Measurements from ENCODE around the gene SKA3. TPM values are rescaled to one million over a fixed set of nuclear protein-coding genes. Genes with fewer than 3 reads are reported as not detected.

Gene SKA3
- total RNA-seq, 2 experiments from 2014 or later: 32.8 to 33.8 TPM

DNA sequence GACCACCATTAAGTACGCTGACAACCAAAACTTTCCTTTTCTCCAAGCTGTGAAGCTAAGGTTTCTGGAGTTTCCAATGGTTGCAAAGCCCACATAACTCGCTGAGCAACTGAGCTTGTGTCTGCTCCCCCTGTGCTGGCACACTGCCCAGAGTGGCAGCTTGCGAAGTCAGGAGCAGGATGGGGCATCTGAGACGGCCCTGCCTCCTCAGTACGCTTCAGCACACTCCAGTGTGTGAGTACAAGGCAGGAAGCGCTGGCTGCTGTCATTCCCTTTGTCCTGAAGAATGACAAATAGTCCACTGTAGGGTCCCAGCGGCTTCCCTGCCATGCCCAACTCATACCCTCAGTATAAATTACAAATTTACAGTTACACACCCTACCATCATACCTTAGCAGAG lies 51.5 kb downstream of the SKA3 start:
- intact Hi-C loops (cut with micrococcal nuclease): no loop called here
- H3K36me3 Mint-ChIP-seq (ENCODE audit: low read depth): no peaks in the 10 kb centered on the region
- H3K27ac Mint-ChIP-seq: no peak overlapping the region
- no peaks in the 10 kb centered on the region for H3K4me1 Mint-ChIP-seq (ENCODE audit: low read depth)
- no peaks in the 10 kb centered on the region for H3K27me3 Mint-ChIP-seq (ENCODE audit: low read depth)
- no peak for DNase-seq
- no peak overlapping the region for H3K4me3 Mint-ChIP-seq
- CTCF ChIA-PET: no interaction called here
- no peaks in the 10 kb centered on the region for H3K9me3 Mint-ChIP-seq

GRCh38 chr13:21123956-21124355 lies 52.4 kb downstream of the SKA3 start:
- intact Hi-C loops (cut with micrococcal nuclease): no loop called here

DNA sequence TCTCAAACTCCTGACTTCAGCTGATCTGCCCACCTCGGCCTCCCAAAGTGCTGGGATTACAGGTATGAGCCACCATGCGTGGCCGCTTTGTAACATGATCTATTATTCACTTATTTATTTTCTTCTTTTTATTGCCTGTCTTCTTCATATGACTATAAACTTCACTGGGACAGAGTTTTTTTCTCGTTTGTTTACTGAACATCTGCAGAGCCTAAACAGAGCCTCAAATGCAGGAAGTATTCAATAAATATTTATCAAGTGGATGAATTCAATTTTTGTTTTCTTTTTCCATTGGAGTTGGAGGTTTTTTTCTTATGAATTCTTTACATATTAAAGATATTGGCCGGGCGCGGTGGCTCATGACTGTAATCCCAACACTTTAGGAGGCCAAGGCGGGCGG lies 54.7 kb downstream of the SKA3 start:
- no peaks in the 10 kb centered on the region for H3K36me3 Mint-ChIP-seq (ENCODE audit: low read depth)
- no peaks in the 10 kb centered on the region for H3K27me3 Mint-ChIP-seq (ENCODE audit: low read depth)
- no peak overlapping the region for H3K27ac Mint-ChIP-seq
- intact Hi-C loops (cut with micrococcal nuclease): no loop called here
- H3K4me3 Mint-ChIP-seq: no peak overlapping the region
- CTCF ChIA-PET: no interaction called here
- DNase-seq: no peak
- H3K4me1 Mint-ChIP-seq (ENCODE audit: low read depth): no peaks in the 10 kb centered on the region
- no peaks in the 10 kb centered on the region for H3K9me3 Mint-ChIP-seq

More at GRCh38 chr13:21123956-21124355, 52.4 kb downstream of the SKA3 start:
- Mint-ChIP-seq H3K27ac (no peak overlapping the region), H3K9me3 (no peaks in the 10 kb centered on the region), H3K27me3 (ENCODE audit: low read depth) (no peaks in the 10 kb centered on the region), H3K4me3 (no peak overlapping the region), H3K4me1 (ENCODE audit: low read depth) (no peaks in the 10 kb centered on the region), H3K36me3 (ENCODE audit: low read depth) (no peaks in the 10 kb centered on the region)
- DNase-seq: no peak
- CTCF ChIA-PET: no interaction called here

- Mint-ChIP-seq H3K4me1 (ENCODE audit: low read depth) (no peaks in the 10 kb centered on the region), H3K27me3 (ENCODE audit: low read depth) (no peaks in the 10 kb centered on the region), H3K9me3 (no peaks in the 10 kb centered on the region), H3K36me3 (ENCODE audit: low read depth) (no peaks in the 10 kb centered on the region), H3K4me3 (no peak overlapping the region), H3K27ac (no peak overlapping the region)
- intact Hi-C loops (cut with micrococcal nuclease): no loop called here
- no peak for DNase-seq
- CTCF ChIA-PET: no interaction called here
Measured at GRCh38 chr13:21120191-21120590, 56.2 kb downstream of the SKA3 start.

DNA sequence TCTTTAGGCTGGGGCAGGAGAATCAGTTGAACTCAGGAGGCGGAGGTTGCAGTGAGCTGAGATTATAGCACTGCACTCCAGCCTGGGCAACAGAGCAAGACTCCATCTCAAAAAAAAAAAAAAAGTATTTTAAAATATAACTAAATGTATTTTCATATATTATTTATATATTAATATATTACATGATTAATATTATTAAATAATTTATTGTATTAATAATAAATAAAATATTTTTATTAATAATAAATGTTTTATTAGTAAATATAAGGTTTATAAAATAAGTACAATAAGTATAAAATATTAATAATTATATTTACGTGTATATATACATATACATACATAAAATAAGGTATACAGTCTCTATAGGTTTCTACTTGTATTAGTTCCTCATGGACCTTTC lies 56.8 kb downstream of the SKA3 start:
- Mint-ChIP-seq H3K4me1 (ENCODE audit: low read depth) (no peaks in the 10 kb centered on the region), H3K4me3 (no peak overlapping the region), H3K36me3 (ENCODE audit: low read depth) (no peaks in the 10 kb centered on the region), H3K27ac (no peak overlapping the region), H3K27me3 (ENCODE audit: low read depth) (no peaks in the 10 kb centered on the region), H3K9me3 (no peaks in the 10 kb centered on the region)
- intact Hi-C loops (cut with micrococcal nuclease): loop anchor here (10.0 kb wide), 1 partner anchor 175 kb away; no protein-coding TSS in a partner anchor
- no peak for DNase-seq
- CTCF ChIA-PET: no interaction called here

DNA sequence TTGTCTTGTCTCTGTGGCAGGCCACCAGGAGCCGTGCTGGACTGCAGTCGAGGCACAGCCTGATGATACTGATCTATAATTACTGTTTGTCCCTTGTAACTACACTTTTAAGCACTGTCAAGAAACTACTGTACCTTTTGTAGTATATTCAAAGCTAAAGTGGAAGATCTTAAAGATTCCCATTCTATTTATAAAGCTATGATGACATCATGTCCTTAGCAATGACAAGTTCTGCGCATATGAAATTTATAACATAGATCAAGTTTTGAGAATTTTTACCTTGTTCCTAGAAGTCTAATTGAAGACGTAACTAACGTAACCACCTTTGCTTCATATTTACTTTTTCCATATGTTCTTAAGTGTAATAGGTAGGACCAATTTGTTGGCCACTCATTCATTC lies 58.2 kb downstream of the SKA3 start:
- intact Hi-C loops (cut with micrococcal nuclease): loop anchor here (10.0 kb wide), 1 partner anchor 177 kb away; no protein-coding TSS in a partner anchor
- Mint-ChIP-seq H3K27me3 (ENCODE audit: low read depth) (no peaks in the 10 kb centered on the region), H3K4me1 (ENCODE audit: low read depth) (no peaks in the 10 kb centered on the region), H3K27ac (no peak overlapping the region), H3K4me3 (no peak overlapping the region), H3K36me3 (ENCODE audit: low read depth) (no peaks in the 10 kb centered on the region), H3K9me3 (no peaks in the 10 kb centered on the region)
- DNase-seq: no peak
- CTCF ChIA-PET: interaction anchor here (0.7 kb wide), 1 partner anchor 8 kb away, joined by 4 read pairs; no protein-coding TSS in a partner anchor

DNA sequence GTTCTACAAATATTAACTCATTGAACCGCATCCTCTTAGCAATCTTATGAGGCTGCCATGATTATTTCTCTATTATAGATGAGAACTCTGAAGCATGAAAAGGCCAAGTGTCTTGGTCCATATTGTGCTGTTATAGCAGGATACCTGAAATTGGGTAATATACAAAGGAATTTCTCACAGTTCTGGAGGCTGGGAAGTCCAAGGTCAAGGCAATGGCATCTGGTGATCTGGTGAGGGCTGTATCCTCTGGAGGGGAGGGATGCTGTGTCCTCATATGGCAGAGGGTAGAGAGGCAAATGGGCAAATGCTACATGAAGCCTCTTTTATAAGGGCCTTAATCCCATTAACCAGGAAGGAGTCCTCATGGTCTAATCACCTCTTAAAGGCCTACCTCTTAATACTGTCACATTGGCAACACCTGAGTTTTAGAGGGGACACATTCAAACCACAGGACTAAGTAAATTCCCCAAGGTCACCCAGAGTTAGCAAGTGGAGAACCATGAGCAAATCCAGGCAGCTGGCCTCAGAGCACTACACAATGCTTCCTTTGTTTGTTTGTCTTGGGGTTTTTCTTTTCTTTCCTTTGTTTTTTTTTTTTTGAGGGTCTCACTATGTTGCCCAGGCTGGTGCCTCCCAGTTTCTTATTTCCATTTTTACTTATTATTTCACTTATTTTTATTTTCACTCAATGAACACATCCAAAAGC lies 59.1 kb downstream of the SKA3 start:
- CTCF ChIA-PET: interaction anchor here (0.6 to 0.7 kb wide), 2 partner anchors 7 to 122 kb away, joined by 4 read pairs; no protein-coding TSS in a partner anchor
- H3K27ac Mint-ChIP-seq: no peak overlapping the region
- H3K9me3 Mint-ChIP-seq: no peaks in the 10 kb centered on the region
- no peak overlapping the region for H3K4me3 Mint-ChIP-seq
- no peaks in the 10 kb centered on the region for H3K27me3 Mint-ChIP-seq (ENCODE audit: low read depth)
- no peaks in the 10 kb centered on the region for H3K4me1 Mint-ChIP-seq (ENCODE audit: low read depth)
- DNase-seq: no peak
- intact Hi-C loops (cut with micrococcal nuclease): loop anchor here (10.0 kb wide), 1 partner anchor 178 kb away; no protein-coding TSS in a partner anchor
- H3K36me3 Mint-ChIP-seq (ENCODE audit: low read depth): no peaks in the 10 kb centered on the region

DNA sequence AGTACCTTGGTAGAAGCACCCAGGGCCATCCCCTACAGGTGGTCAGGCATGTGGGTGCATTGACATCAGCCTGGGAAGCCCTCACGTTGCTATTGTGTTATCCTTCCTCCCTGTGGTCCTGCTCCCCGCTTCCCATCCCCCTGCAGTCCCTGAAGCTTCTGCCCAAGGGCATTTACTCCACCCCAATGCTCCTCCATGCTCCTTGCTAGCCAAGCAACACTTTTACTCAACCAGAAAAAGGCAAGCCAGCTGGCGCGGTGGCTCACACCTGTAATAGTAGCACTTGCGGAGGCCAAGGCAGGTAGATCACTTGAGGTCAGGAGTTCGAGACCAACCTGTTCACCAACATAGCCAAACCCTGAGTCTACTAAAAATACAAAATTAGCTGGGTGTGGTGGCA lies 60.2 kb downstream of the SKA3 start:
- Mint-ChIP-seq H3K27me3 (ENCODE audit: low read depth) (no peaks in the 10 kb centered on the region), H3K4me3 (no peak overlapping the region), H3K9me3 (no peaks in the 10 kb centered on the region), H3K36me3 (ENCODE audit: low read depth) (no peaks in the 10 kb centered on the region), H3K4me1 (ENCODE audit: low read depth) (no peaks in the 10 kb centered on the region), H3K27ac (no peak overlapping the region)
- intact Hi-C loops (cut with micrococcal nuclease): loop anchor here (10.0 kb wide), 1 partner anchor 179 kb away; no protein-coding TSS in a partner anchor
- CTCF ChIA-PET: interaction anchor here (0.6 to 2.0 kb wide), 2 partner anchors 61 to 123 kb away, joined by 4 to 5 read pairs; partner anchors contain the start of genes MRPL57 and SKA3
- DNase-seq: no peak

GRCh38 chr13:21115231-21115630 lies 61.1 kb downstream of the SKA3 start:
- intact Hi-C loops (cut with micrococcal nuclease): loop anchor here (10.0 kb wide), 1 partner anchor 180 kb away; no protein-coding TSS in a partner anchor
- H3K4me1 Mint-ChIP-seq (ENCODE audit: low read depth): no peaks in the 10 kb centered on the region
- no peaks in the 10 kb centered on the region for H3K9me3 Mint-ChIP-seq
- CTCF ChIA-PET: interaction anchor here (0.8 to 2.0 kb wide), 2 partner anchors 62 to 331 kb away, joined by 3 to 5 read pairs; partner anchors contain the start of genes MRPL57 and SKA3
- no peak overlapping the region for H3K4me3 Mint-ChIP-seq
- no peaks in the 10 kb centered on the region for H3K27me3 Mint-ChIP-seq (ENCODE audit: low read depth)
- DNase-seq: no peak
- no peaks in the 10 kb centered on the region for H3K36me3 Mint-ChIP-seq (ENCODE audit: low read depth)
- H3K27ac Mint-ChIP-seq: no peak overlapping the region

GRCh38 chr13:21111546-21111945 lies 64.8 kb downstream of the SKA3 start:
- no peak for DNase-seq
- Mint-ChIP-seq H3K4me1 (ENCODE audit: low read depth) (no peaks in the 10 kb centered on the region), H3K9me3 (no peaks in the 10 kb centered on the region), H3K36me3 (ENCODE audit: low read depth) (no peaks in the 10 kb centered on the region), H3K27me3 (ENCODE audit: low read depth) (no peaks in the 10 kb centered on the region), H3K27ac (no peak overlapping the region), H3K4me3 (no peak overlapping the region)
- CTCF ChIA-PET: interaction anchor here (0.6 to 2.6 kb wide), 16 partner anchors 18 to 1644 kb away, joined by 3 to 11 read pairs (median 4); no protein-coding TSS in a partner anchor
- intact Hi-C loops (cut with micrococcal nuclease): loop anchor here (10.0 kb wide), 1 partner anchor 183 kb away; no protein-coding TSS in a partner anchor

GRCh38 chr13:21109168-21109567 lies 67.2 kb downstream of the SKA3 start:
- H3K4me3 Mint-ChIP-seq: no peak overlapping the region
- no peak for DNase-seq
- intact Hi-C loops (cut with micrococcal nuclease): no loop called here
- CTCF ChIA-PET: interaction anchor here (1.1 to 2.2 kb wide), 2 partner anchors 55 to 368 kb away, joined by 3 to 6 read pairs; no protein-coding TSS in a partner anchor
- H3K27ac Mint-ChIP-seq: no peak overlapping the region
- no peaks in the 10 kb centered on the region for H3K36me3 Mint-ChIP-seq (ENCODE audit: low read depth)
- H3K27me3 Mint-ChIP-seq (ENCODE audit: low read depth): no peaks in the 10 kb centered on the region
- no peaks in the 10 kb centered on the region for H3K4me1 Mint-ChIP-seq (ENCODE audit: low read depth)
- H3K9me3 Mint-ChIP-seq: no peaks in the 10 kb centered on the region

DNA sequence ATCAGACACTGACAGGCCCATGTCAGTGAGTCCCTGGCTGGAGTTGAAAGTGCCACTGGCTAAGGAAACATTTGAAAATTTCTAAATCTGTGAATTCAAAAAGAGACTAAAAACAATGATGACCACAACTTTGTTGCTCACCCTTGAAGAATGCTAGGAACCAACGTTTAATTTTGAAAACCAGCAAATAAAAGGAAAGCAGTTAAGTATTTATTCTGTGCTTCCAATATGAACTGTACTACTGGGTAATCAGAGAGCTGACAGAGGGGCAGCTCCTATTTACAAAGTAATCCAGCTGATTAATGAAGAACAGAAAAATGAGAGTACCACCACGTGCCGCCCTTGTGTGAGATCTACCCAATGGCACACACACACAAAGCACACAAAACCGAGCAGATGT lies 70.3 kb downstream of the SKA3 start:
- H3K9me3 Mint-ChIP-seq: no peaks in the 10 kb centered on the region
- no peak overlapping the region for H3K27ac Mint-ChIP-seq

More for the DNA sequence above, 70.3 kb downstream of the SKA3 start:
- CTCF ChIA-PET: no interaction called here
- Mint-ChIP-seq H3K36me3 (ENCODE audit: low read depth) (no peaks in the 10 kb centered on the region), H3K27me3 (ENCODE audit: low read depth) (no peaks in the 10 kb centered on the region), H3K4me1 (ENCODE audit: low read depth) (no peaks in the 10 kb centered on the region), H3K4me3 (no peak overlapping the region)
- DNase-seq: no peak
- intact Hi-C loops (cut with micrococcal nuclease): no loop called here

Measured in activated naive CD4-positive, alpha-beta T cell treated with anti-CD3 and anti-CD28 coated beads for 36 hours (primary cell).